IMR-90 (cell line): ENCODE data around the gene RFX1. TPM values are rescaled to one million over a fixed set of nuclear protein-coding genes. Genes with fewer than 3 reads are reported as not detected.

Experiments used
- ATAC-seq: fragments of 200-7000 bp; cut with Tn5 transposase; 2 replicates; pipeline ENCODE4 v1.9.1; 2020; ENCODE audit warnings: low read depth, mild to moderate bottlenecking, moderate library complexity
- BruUV-seq: library from RNA; stranded (reverse); fragments of 400-500 nt; replicated peaks from 2 replicates; lab custom pipeline; 2021; lab: Mats Ljungman, UMichigan
- CTCF ChIA-PET: fragments of 300-600 bp; formaldehyde crosslinking; extraction: SDS; loops from one replicate; lab custom pipeline; 2021; ENCODE audit warnings: antibody characterized with exemption; lab: Yijun Ruan, JAX
- POLR2A ChIA-PET: fragments of 300-600 bp; sonication (Branson Sonifier 250); formaldehyde crosslinking; loops from one replicate; lab custom pipeline; 2022; ENCODE audit warnings: antibody characterized with exemption; ENCODE audit not compliant: unreplicated experiment; lab: Charles Lee
- DNase-seq: peaks from one replicate; pipeline ENCODE4 v3.0.0; 2013
- H2AFZ ChIP-seq: replicated peaks from 2 replicates; pipeline ENCODE3; 2013; ENCODE audit warnings: low read length, mild to moderate bottlenecking; ENCODE audit not compliant: poor library complexity
- H2AK5ac ChIP-seq: 2 replicates; pipeline ENCODE4 v1.6.1; 2013; ENCODE audit warnings: low read depth, low read length, inconsistent platforms
- H2AK9ac ChIP-seq: replicated peaks from 2 replicates; pipeline ENCODE3; 2013; ENCODE audit warnings: mild to moderate bottlenecking, low read depth, low read length, moderate library complexity; ENCODE audit not compliant: poor library complexity
- H2BK120ac ChIP-seq: 2 replicates; pipeline ENCODE4 v1.6.1; 2013; ENCODE audit warnings: low read depth, low read length, inconsistent platforms
- H2BK15ac ChIP-seq: 3 replicates; pipeline ENCODE4 v1.6.1; 2013; ENCODE audit warnings: low read depth, low read length, inconsistent platforms
- H2BK20ac ChIP-seq: 2 replicates; pipeline ENCODE4 v1.6.1; 2013; ENCODE audit warnings: low read depth, mild to moderate bottlenecking, inconsistent platforms, low read length, moderate library complexity
- H2BK5ac ChIP-seq: 2 replicates; pipeline ENCODE4 v1.6.1; 2013; ENCODE audit warnings: mild to moderate bottlenecking, low read depth, low read length, inconsistent platforms; ENCODE audit not compliant: poor library complexity, severe bottlenecking
- H3K14ac ChIP-seq: replicated peaks from 2 replicates; pipeline ENCODE4 v1.6.1; 2013; ENCODE audit warnings: low read depth, low read length, inconsistent platforms
- H3K18ac ChIP-seq: 2 replicates; pipeline ENCODE4 v1.6.1; 2013; ENCODE audit warnings: low read depth, low read length, control low read depth
- H3K23ac ChIP-seq: 2 replicates; pipeline ENCODE4 v1.6.1; 2013; ENCODE audit warnings: low read depth, low read length, inconsistent platforms
- H3K27ac ChIP-seq: 2 replicates; pipeline ENCODE4 v1.5.1; 2013; ENCODE audit warnings: mild to moderate bottlenecking, control low read depth, low read length; ENCODE audit not compliant: insufficient read depth
- H3K27me3 ChIP-seq: 2 replicates; pipeline ENCODE4 v1.6.1; 2013; ENCODE audit warnings: low read length; ENCODE audit not compliant: control insufficient read depth, insufficient read depth
- H3K36me3 ChIP-seq: 2 replicates; pipeline ENCODE4 v1.6.1; 2013; ENCODE audit warnings: low read length, mixed read lengths; ENCODE audit not compliant: control insufficient read depth, insufficient read depth
- H3K4ac ChIP-seq: 2 replicates; pipeline ENCODE4 v1.6.1; 2013; ENCODE audit warnings: low read depth, low read length, inconsistent platforms
- H3K4me1 ChIP-seq: 2 replicates; pipeline ENCODE4 v1.6.1; 2013; ENCODE audit warnings: low read length, mixed read lengths; ENCODE audit not compliant: control insufficient read depth, insufficient read depth
- H3K4me2 ChIP-seq: 2 replicates; pipeline ENCODE4 v1.6.1; 2013; ENCODE audit warnings: low read depth, mild to moderate bottlenecking, control low read depth, low read length, moderate library complexity
- H3K4me3 ChIP-seq: 2 replicates; pipeline ENCODE4 v1.5.1; 2013; ENCODE audit warnings: low read depth, mild to moderate bottlenecking, control low read depth, low read length, moderate library complexity; ENCODE audit not compliant: insufficient read depth
- H3K56ac ChIP-seq: 2 replicates; pipeline ENCODE4 v1.6.1; 2013; ENCODE audit warnings: low read length, inconsistent platforms; ENCODE audit not compliant: insufficient read depth; ENCODE audit errors: extremely low read depth
- H3K79me1 ChIP-seq, 2 experiments: 2 replicates each; pipeline ENCODE4 v1.6.1; 2013; ENCODE audit warnings: low read length in 2 of 2, inconsistent platforms in 1 of 2, low read depth in 1 of 2
- H3K9ac ChIP-seq: 2 replicates; pipeline ENCODE4 v1.6.1; 2013; ENCODE audit warnings: low read depth, low read length, control low read depth
- H3K9me1 ChIP-seq: 2 replicates; pipeline ENCODE4 v1.6.1; 2013; ENCODE audit warnings: low read length, inconsistent platforms; ENCODE audit not compliant: insufficient read depth
- H3K9me3 ChIP-seq: 2 replicates; pipeline ENCODE4 v1.6.1; 2013; ENCODE audit warnings: low read length; ENCODE audit not compliant: control insufficient read depth, insufficient read depth
- H4K20me1 ChIP-seq: 2 replicates; pipeline ENCODE4 v1.6.1; 2013; ENCODE audit warnings: low read length, inconsistent platforms; ENCODE audit not compliant: insufficient read depth
- H4K5ac ChIP-seq: 2 replicates; pipeline ENCODE4 v1.6.1; 2013; ENCODE audit warnings: mild to moderate bottlenecking, low read depth, low read length, control low read depth
- H4K8ac ChIP-seq, 2 experiments: 2 replicates each; pipeline ENCODE4 v1.6.1; 2013; ENCODE audit warnings: low read depth in 2 of 2, low read length in 2 of 2, control low read depth in 1 of 2, inconsistent platforms in 1 of 2
- H4K91ac ChIP-seq: 2 replicates; pipeline ENCODE4 v1.6.1; 2013; ENCODE audit warnings: low read depth, low read length, inconsistent platforms; ENCODE audit not compliant: insufficient read depth
- CEBPB ChIP-seq: IDR thresholded peaks from 2 replicates; pipeline ENCODE4 v1.6.1; 2012; ENCODE audit warnings: low read depth, low read length, improper control_type of control experiment
- CHD1 ChIP-seq: IDR thresholded peaks from 2 replicates; pipeline ENCODE4 v1.6.1; 2012; ENCODE audit warnings: low read depth, low read length, improper control_type of control experiment
- FOS ChIP-seq: fragments of 150-350 bp; IDR thresholded peaks from 2 replicates; pipeline ENCODE4 v1.6.1; 2016; ENCODE audit warnings: low read depth, low read length
- MAFK ChIP-seq: IDR thresholded peaks from 2 replicates; pipeline ENCODE4 v1.6.1; 2012; ENCODE audit warnings: low read depth, low read length, improper control_type of control experiment
- MAZ ChIP-seq: IDR thresholded peaks from 2 replicates; pipeline ENCODE4 v1.6.1; 2012; ENCODE audit warnings: low read depth, mild to moderate bottlenecking, low read length, improper control_type of control experiment, moderate library complexity, borderline replicate concordance
- MXI1 ChIP-seq: IDR thresholded peaks from 2 replicates; pipeline ENCODE4 v1.6.1; 2012; ENCODE audit warnings: low read depth, mild to moderate bottlenecking, low read length, moderate library complexity, borderline replicate concordance
- POLR2A ChIP-seq: IDR thresholded peaks from 2 replicates; pipeline ENCODE4 v1.6.1; 2012; ENCODE audit warnings: mild to moderate bottlenecking, low read depth, low read length
- RAD21 ChIP-seq: IDR thresholded peaks from 2 replicates; pipeline ENCODE4 v1.6.1; 2012; ENCODE audit warnings: low read length, improper control_type of control experiment
- RCOR1 ChIP-seq: IDR thresholded peaks from 2 replicates; pipeline ENCODE4 v1.6.1; 2012; ENCODE audit warnings: mild to moderate bottlenecking, low read length, improper control_type of control experiment; ENCODE audit not compliant: insufficient replicate concordance
- RFX5 ChIP-seq: IDR thresholded peaks from 2 replicates; pipeline ENCODE4 v1.8.0; 2012; ENCODE audit warnings: low read depth, mild to moderate bottlenecking, low read length, moderate library complexity
- SMC3 ChIP-seq: fragments of 150-350 bp; IDR thresholded peaks from 2 replicates; pipeline ENCODE4 v1.6.1; 2016; ENCODE audit warnings: low read depth, mild to moderate bottlenecking, antibody characterized with exemption, low read length, moderate library complexity
- WGBS, 2 experiments: methylation state at CpG; one replicate each; pipeline versions ENCODE4 v1.1.5 to v1.1.7; 2013; ENCODE audit warnings: missing lambda C conversion rate in 2 of 2; ENCODE audit not compliant: insufficient read length in 1 of 2; ENCODE audit errors: extremely low coverage in 2 of 2; 5-methylcytosine and 5-hydroxymethylcytosine counted together
- dilution Hi-C: fragments of 300-500 bp; cut with HindIII; formaldehyde crosslinking; loops from one replicate; pipeline ENCODE4 v1.14.3; 2018; ENCODE audit warnings: low sequenced_read_pairs; ENCODE audit not compliant: unreplicated experiment
- in situ Hi-C: fragments of 300-500 bp; cut with MboI; formaldehyde crosslinking; loops from 3 replicates; pipeline ENCODE4 v1.14.3; 2019; ENCODE audit warnings: low sequenced_read_pairs, inconsistent platforms, mixed read lengths
- intact Hi-C: fragments of 100-400 bp; cut with micrococcal nuclease; formaldehyde crosslinking; loops from 2 replicates; pipeline ENCODE4 v1.10.0; 2022
- polyA plus RNA-seq, 3 experiments: library from polyadenylated mRNA; depleted of rRNA; stranded (reverse); fragments of >200 nt; gene quantifications; 2 replicates each; pipeline ENCODE4 v1.2.3, GENCODE V29; 2012; ENCODE audit warnings: low replicate concordance in 1 of 3
- total RNA-seq: library from RNA; depleted of rRNA; stranded (reverse); fragments of >200 nt; gene quantifications from 2 replicates; pipeline ENCODE4 v1.2.3, GENCODE V29; 2012
- TF ChIP-seq, protein P1 (sequence below): fragments of 150-350 bp; IDR thresholded peaks from 2 replicates; pipeline ENCODE4 v1.6.1; 2017; ENCODE audit warnings: mild to moderate bottlenecking, antibody characterized with exemption, low read length, low read depth
- TF ChIP-seq, protein P2 (sequence below): conservative IDR thresholded peaks from 2 replicates; pipeline ENCODE4 v1.5.1; 2012; ENCODE audit warnings: mild to moderate bottlenecking, low read depth, low read length, improper control_type of control experiment
- TF ChIP-seq, protein P3 (sequence below): fragments of 150-350 bp; IDR thresholded peaks from 2 replicates; pipeline ENCODE4 v1.6.1; 2016; ENCODE audit warnings: low read depth, mild to moderate bottlenecking, low read length, moderate library complexity, borderline replicate concordance

Gene RFX1
- total and polyA plus RNA-seq, 2 of the 4 experiments (the other 2 are of a cell fraction) = 0.36 to 3.1 TPM

GRCh38 chr19:13960863-13961784, 45.0 kb downstream of the RFX1 start:
- Histone ChIP-seq H3K36me3 (peaks cover 42% of the 10 kb centered on the region), H2BK15ac (no peak overlapping the region), H4K5ac (no peak overlapping the region), H3K27me3 (no peaks in the 10 kb centered on the region), H2BK120ac (no peak overlapping the region), H3K4me2 (no peak overlapping the region), H3K56ac (no peak overlapping the region), H4K91ac (no peak overlapping the region), H4K20me1 (peaks cover 7% of the 10 kb centered on the region), H4K8ac (no peak overlapping the region), H3K14ac (no peak overlapping the region), H3K18ac (no peak overlapping the region), H3K4me3 (no peak overlapping the region), H2AK9ac (no peak overlapping the region), H3K4ac (no peak overlapping the region), H3K79me1 (peaks cover 0 to 8% of the 10 kb centered on the region in 2 experiments; a peak in 1 of 4 replicates), H3K9me1 (no peaks in the 10 kb centered on the region), H3K4me1 (peaks cover 9% of the 10 kb centered on the region), H3K9me3 (no peaks in the 10 kb centered on the region), H3K9ac (no peak overlapping the region), H2AK5ac (no peak overlapping the region), H3K27ac (no peak overlapping the region), H2BK5ac (no peak overlapping the region), H3K23ac (no peak overlapping the region), H2BK20ac (no peak overlapping the region), H2AFZ (no peak overlapping the region)
- dilution Hi-C loops = no loop called here
- 78% methylated on average over 5 of the region's 39 CpGs; no CpG with 5 or more reads in 1 of the 2 experiments for WGBS, 2 experiments
- DNase-seq (no peak), ATAC-seq (no peak)
- POLR2A ChIA-PET = no interaction called here
- in situ Hi-C loops = no loop called here
- CTCF ChIA-PET = interaction anchor here (0.6 kb wide), 1 partner anchor 92 kb away, joined by 3 read pairs; no protein-coding TSS in a partner anchor
- intact Hi-C loops = no loop called here
- no TSS peak for BruUV-seq
- TF ChIP-seq, protein P1, sequence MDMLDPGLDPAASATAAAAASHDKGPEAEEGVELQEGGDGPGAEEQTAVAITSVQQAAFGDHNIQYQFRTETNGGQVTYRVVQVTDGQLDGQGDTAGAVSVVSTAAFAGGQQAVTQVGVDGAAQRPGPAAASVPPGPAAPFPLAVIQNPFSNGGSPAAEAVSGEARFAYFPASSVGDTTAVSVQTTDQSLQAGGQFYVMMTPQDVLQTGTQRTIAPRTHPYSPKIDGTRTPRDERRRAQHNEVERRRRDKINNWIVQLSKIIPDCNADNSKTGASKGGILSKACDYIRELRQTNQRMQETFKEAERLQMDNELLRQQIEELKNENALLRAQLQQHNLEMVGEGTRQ = no peak
- TF ChIP-seq MAFK = no peak
- no peak for TF ChIP-seq POLR2A
- no peak for TF ChIP-seq SMC3
- TF ChIP-seq RCOR1 = no peak
- TF ChIP-seq, protein P2, sequence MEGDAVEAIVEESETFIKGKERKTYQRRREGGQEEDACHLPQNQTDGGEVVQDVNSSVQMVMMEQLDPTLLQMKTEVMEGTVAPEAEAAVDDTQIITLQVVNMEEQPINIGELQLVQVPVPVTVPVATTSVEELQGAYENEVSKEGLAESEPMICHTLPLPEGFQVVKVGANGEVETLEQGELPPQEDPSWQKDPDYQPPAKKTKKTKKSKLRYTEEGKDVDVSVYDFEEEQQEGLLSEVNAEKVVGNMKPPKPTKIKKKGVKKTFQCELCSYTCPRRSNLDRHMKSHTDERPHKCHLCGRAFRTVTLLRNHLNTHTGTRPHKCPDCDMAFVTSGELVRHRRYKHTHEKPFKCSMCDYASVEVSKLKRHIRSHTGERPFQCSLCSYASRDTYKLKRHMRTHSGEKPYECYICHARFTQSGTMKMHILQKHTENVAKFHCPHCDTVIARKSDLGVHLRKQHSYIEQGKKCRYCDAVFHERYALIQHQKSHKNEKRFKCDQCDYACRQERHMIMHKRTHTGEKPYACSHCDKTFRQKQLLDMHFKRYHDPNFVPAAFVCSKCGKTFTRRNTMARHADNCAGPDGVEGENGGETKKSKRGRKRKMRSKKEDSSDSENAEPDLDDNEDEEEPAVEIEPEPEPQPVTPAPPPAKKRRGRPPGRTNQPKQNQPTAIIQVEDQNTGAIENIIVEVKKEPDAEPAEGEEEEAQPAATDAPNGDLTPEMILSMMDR = no peak
- TF ChIP-seq MXI1 = no peak
- TF ChIP-seq MAZ = no peak
- TF ChIP-seq CHD1 = no peak
- TF ChIP-seq RFX5 = no peak
- no peak for TF ChIP-seq FOS
- TF ChIP-seq, protein P3, sequence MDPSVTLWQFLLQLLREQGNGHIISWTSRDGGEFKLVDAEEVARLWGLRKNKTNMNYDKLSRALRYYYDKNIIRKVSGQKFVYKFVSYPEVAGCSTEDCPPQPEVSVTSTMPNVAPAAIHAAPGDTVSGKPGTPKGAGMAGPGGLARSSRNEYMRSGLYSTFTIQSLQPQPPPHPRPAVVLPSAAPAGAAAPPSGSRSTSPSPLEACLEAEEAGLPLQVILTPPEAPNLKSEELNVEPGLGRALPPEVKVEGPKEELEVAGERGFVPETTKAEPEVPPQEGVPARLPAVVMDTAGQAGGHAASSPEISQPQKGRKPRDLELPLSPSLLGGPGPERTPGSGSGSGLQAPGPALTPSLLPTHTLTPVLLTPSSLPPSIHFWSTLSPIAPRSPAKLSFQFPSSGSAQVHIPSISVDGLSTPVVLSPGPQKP = no peak
- TF ChIP-seq RAD21 = no peak
- no peak for TF ChIP-seq CEBPB
